HepG2 (cell line): ENCODE measurements around the gene CCDC18. TPM values are rescaled to one million over a fixed set of nuclear protein-coding genes. Genes with fewer than 3 reads are reported as not detected.

Experiments used
- ATF4 ChIP-seq, 2 experiments: fragments of 450-650 bp in 1 of 2; sonication (generic) in 1 of 2; formaldehyde crosslinking; IDR thresholded peaks; 2 replicates each; pipeline versions ENCODE4 v1.5.0 to v1.8.0; 2020 to 2022; ENCODE audit warnings: mild to moderate bottlenecking in 1 of 2, missing genetic modification reagents in 1 of 2
- CBX2 ChIP-seq, 2 experiments: fragments of 200-600 bp in 1 of 2; sonication (generic); formaldehyde crosslinking in 1 of 2; IDR thresholded peaks; 2 replicates each; pipeline versions ENCODE4 v1.7.0 to v1.8.1; 2018 to 2022; ENCODE audit warnings: low read depth in 2 of 2, low read length in 1 of 2, mild to moderate bottlenecking in 1 of 2, missing genetic modification reagents in 1 of 2
- E2F1 ChIP-seq: sonication (generic); formaldehyde crosslinking; IDR thresholded peaks from 2 replicates; pipeline ENCODE4 v1.5.0; 2020; ENCODE audit warnings: missing genetic modification reagents
- E2F2 ChIP-seq: sonication (generic); formaldehyde crosslinking; IDR thresholded peaks from 2 replicates; pipeline ENCODE4 v1.4.0; 2020; ENCODE audit warnings: missing genetic modification reagents, borderline replicate concordance
- ELF1 ChIP-seq: sonication (generic); formaldehyde crosslinking; IDR thresholded peaks from 2 replicates; pipeline ENCODE4 v1.4.0; 2020; ENCODE audit warnings: missing genetic modification reagents
- GABPA ChIP-seq, 2 experiments: IDR thresholded peaks; 2 replicates each; pipeline ENCODE4 v1.6.1; 2011 to 2016; ENCODE audit warnings: low read depth in 2 of 2, low read length in 1 of 2, missing biosample characterization in 1 of 2, missing genetic modification characterization in 1 of 2
- JUN ChIP-seq: sonication (generic); formaldehyde crosslinking; IDR thresholded peaks from 2 replicates; pipeline ENCODE4 v1.4.0; 2020; ENCODE audit warnings: mild to moderate bottlenecking, missing genetic modification reagents
- MZF1 ChIP-seq: sonication (generic); formaldehyde crosslinking; IDR thresholded peaks from 2 replicates; pipeline ENCODE4 v1.8.1; 2023; ENCODE audit warnings: mild to moderate bottlenecking, missing genetic modification reagents, borderline replicate concordance
- PPARG ChIP-seq: conservative IDR thresholded peaks from 2 replicates; pipeline ENCODE4 v1.6.1; 2016; ENCODE audit warnings: missing biosample characterization, missing genetic modification reagents
- PRPF4 ChIP-seq: fragments of 200-400 bp; formaldehyde crosslinking; IDR thresholded peaks from 2 replicates; pipeline ENCODE4 v1.6.1; 2016; ENCODE audit warnings: low read length, low read depth; ENCODE audit not compliant: poor library complexity, severe bottlenecking
- RBM22 ChIP-seq: fragments of 200-400 bp; formaldehyde crosslinking; optimal IDR thresholded peaks from 2 replicates; pipeline ENCODE3; 2017; ENCODE audit warnings: mild to moderate bottlenecking, low read length, moderate library complexity
- RNF2 ChIP-seq: fragments of 450-650 bp; conservative IDR thresholded peaks from 2 replicates; pipeline ENCODE4 v1.6.1; 2016; ENCODE audit warnings: low read depth
- TRIM24 ChIP-seq: sonication (generic); formaldehyde crosslinking; IDR thresholded peaks from 2 replicates; pipeline ENCODE4 v1.8.0; 2022; ENCODE audit warnings: mild to moderate bottlenecking, missing genetic modification reagents
- ZEB1 ChIP-seq: IDR thresholded peaks from 2 replicates; pipeline ENCODE4 v1.6.1; 2012; ENCODE audit warnings: mild to moderate bottlenecking, low read depth, inconsistent platforms; ENCODE audit not compliant: insufficient replicate concordance
- ZFP36L2 ChIP-seq: sonication (generic); formaldehyde crosslinking; IDR thresholded peaks from 2 replicates; pipeline ENCODE4 v1.4.0; 2020; ENCODE audit warnings: missing genetic modification reagents
- ZNF180 ChIP-seq: sonication (generic); formaldehyde crosslinking; IDR thresholded peaks from 2 replicates; pipeline ENCODE4 v1.4.0; 2020; ENCODE audit warnings: low read depth, missing genetic modification reagents, borderline replicate concordance
- ZNF24 ChIP-seq: fragments of 450-650 bp; IDR thresholded peaks from 2 replicates; pipeline ENCODE4 v1.6.1; 2017; ENCODE audit warnings: antibody characterized with exemption, mild to moderate bottlenecking
- ZNF33A ChIP-seq: sonication (generic); formaldehyde crosslinking; IDR thresholded peaks from 2 replicates; pipeline ENCODE4 v1.5.1; 2020; ENCODE audit warnings: missing genetic modification reagents, mild to moderate bottlenecking, moderate library complexity, borderline replicate concordance
- ZNF576 ChIP-seq: sonication (generic); formaldehyde crosslinking; IDR thresholded peaks from 2 replicates; pipeline ENCODE4 v1.4.0; 2020; ENCODE audit warnings: mild to moderate bottlenecking, missing genetic modification reagents
- polyA plus RNA-seq, 8 experiments: library from polyadenylated mRNA; depleted of rRNA in 3 of 8; stranded (reverse) in 7 of 8; unstranded in 1 of 8; fragments of >200 nt; fragmentation: Illumina TruSeq in 4 of 8; extraction: Trizol in 4 of 8; gene quantifications; 2 replicates each; pipeline versions ENCODE4 v1.2.1 to v1.2.3, GENCODE V29; 2011 to 2016; ENCODE audit warnings: low read depth in 4 of 8, missing spikeins in 1 of 8, mixed read lengths in 1 of 8; ENCODE audit not compliant: insufficient read depth in 1 of 8
- total RNA-seq, 5 experiments: library from RNA; depleted of rRNA; stranded (reverse); fragments of >200 nt; fragmentation: Illumina TruSeq; extraction: Trizol; gene quantifications; 2 replicates each; pipeline ENCODE4 v1.2.3, GENCODE V29; 2016; ENCODE audit warnings: low read depth in 1 of 5
- TF ChIP-seq, protein P1 (sequence below): IDR thresholded peaks from 2 replicates; pipeline ENCODE4 v1.6.1; 2016; ENCODE audit warnings: missing biosample characterization, missing genetic modification reagents, low read depth
- TF ChIP-seq, protein P2 (sequence below): sonication (generic); formaldehyde crosslinking; conservative IDR thresholded peaks from 2 replicates; pipeline ENCODE4 v1.4.0; 2020; ENCODE audit warnings: missing genetic modification reagents

Gene CCDC18
- total and polyA plus RNA-seq, 2 of the 13 experiments (the other 11 are each of a cell fraction or from before 2014, with no cell fraction given), result 1.9 to 18.4 TPM

- TF ChIP-seq PRPF4, result no peak
- 0 out of 4 replicates have a peak, but pooled peaks of 1 of the 2 experiments have one; percentile 23 for TF ChIP-seq ATF4 (CRISPR knock-in tag; IDR thresholded peaks at IDR 0.05)
- peak; percentile 73 for TF ChIP-seq RBM22
- TF ChIP-seq MZF1 (CRISPR knock-in tag), result no peak
- peak; percentile 62; the same call in 1 of the 2 replicates for TF ChIP-seq E2F2 (CRISPR knock-in tag)
- TF ChIP-seq ELF1 (CRISPR knock-in tag), result peak; percentile 10
- TF ChIP-seq ZFP36L2, result no peak
- TF ChIP-seq JUN (CRISPR knock-in tag), result no peak
- TF ChIP-seq ZEB1, result peak; percentile 63
- TF ChIP-seq ZNF33A (CRISPR knock-in tag), result no peak
- TF ChIP-seq CBX2 (IDR thresholded peaks at IDR 0.05; ENCODE audit: low read depth, low read length), result no peak
- TF ChIP-seq CBX2 (CRISPR knock-in tag; IDR thresholded peaks at IDR 0.05; ENCODE audit: low read depth), result no peak
- TF ChIP-seq ZNF180, result no peak
- no peak; the same call in 1 of the 2 replicates for TF ChIP-seq PPARG (CRISPR knock-in tag)
- TF ChIP-seq GABPA (IDR thresholded peaks at IDR 0.05; ENCODE audit: low read depth, low read length), result peak; percentile 37; the same call in 1 of the 2 replicates
- peak; percentile 73 for TF ChIP-seq GABPA (CRISPR knock-in tag; IDR thresholded peaks at IDR 0.05; ENCODE audit: low read depth)
- peak; percentile 88 for TF ChIP-seq ZNF576 (CRISPR knock-in tag)
- TF ChIP-seq RNF2, result peak; percentile 55; the same call in 1 of the 2 replicates
- TF ChIP-seq, protein P1, sequence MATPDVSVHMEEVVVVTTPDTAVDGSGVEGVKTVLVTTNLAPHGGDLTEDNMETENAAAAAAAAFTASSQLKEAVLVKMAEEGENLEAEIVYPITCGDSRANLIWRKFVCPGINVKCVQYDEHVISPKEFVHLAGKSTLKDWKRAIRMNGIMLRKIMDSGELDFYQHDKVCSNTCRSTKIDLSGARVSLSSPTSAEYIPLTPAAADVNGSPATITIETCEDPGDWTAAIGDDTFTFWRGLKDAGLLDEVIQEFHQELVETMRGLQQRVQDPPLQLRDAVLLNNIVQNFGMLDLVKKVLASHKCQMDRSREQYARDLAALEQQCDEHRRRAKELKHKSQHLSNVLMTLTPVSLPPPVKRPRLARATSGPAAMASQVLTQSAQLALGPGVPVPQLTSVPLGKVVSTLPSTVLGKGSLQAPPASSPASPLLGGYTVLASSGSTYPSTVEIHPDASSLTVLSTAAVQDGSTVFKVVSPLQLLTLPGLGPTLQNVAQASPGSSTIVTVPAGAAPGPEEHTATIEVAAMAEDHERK (CRISPR knock-in tag), result peak; percentile 95
- no peak for TF ChIP-seq TRIM24
- peak; percentile 91; the same call in 1 of the 2 replicates for TF ChIP-seq E2F1 (CRISPR knock-in tag)
- TF ChIP-seq, protein P2, sequence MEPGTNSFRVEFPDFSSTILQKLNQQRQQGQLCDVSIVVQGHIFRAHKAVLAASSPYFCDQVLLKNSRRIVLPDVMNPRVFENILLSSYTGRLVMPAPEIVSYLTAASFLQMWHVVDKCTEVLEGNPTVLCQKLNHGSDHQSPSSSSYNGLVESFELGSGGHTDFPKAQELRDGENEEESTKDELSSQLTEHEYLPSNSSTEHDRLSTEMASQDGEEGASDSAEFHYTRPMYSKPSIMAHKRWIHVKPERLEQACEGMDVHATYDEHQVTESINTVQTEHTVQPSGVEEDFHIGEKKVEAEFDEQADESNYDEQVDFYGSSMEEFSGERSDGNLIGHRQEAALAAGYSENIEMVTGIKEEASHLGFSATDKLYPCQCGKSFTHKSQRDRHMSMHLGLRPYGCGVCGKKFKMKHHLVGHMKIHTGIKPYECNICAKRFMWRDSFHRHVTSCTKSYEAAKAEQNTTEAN (CRISPR knock-in tag), result peak; percentile 69
- no peak for TF ChIP-seq ZNF24
Observed at GRCh38 chr1:93179886-93180722, 420 bp upstream of the CCDC18 start, which contains the start of gene TMED5 (continued).
